ENCODE data around the gene BOC.

The BOC gene

GRCh38 chr3:113249601-113250000, 38.2 kb downstream of the BOC start:
- no peak for DNase-seq (ENCODE audit: low spot score)

- no peak for DNase-seq (ENCODE audit: low spot score)
Measured at GRCh38 chr3:113250566-113250965, 39.2 kb downstream of the BOC start.

- DNase-seq (ENCODE audit: low spot score): no peak
Measured at GRCh38 chr3:113251817-113252216, 40.5 kb downstream of the BOC start.

- DNase-seq (ENCODE audit: low spot score): no peak
Measured at GRCh38 chr3:113252553-113252952, 41.2 kb downstream of the BOC start.

GRCh38 chr3:113253702-113254101, 42.3 kb downstream of the BOC start:
- no peak for DNase-seq (ENCODE audit: low spot score)

GRCh38 chr3:113254171-113254947, 43.0 kb downstream of the BOC start:
- no peak for DNase-seq (ENCODE audit: low spot score)

GRCh38 chr3:113255100-113255853, 43.9 kb downstream of the BOC start:
- no peak for DNase-seq (ENCODE audit: low spot score)

GRCh38 chr3:113255854-113256615, 44.7 kb downstream of the BOC start:
- no peak for DNase-seq (ENCODE audit: low spot score)

- DNase-seq (ENCODE audit: low spot score): no peak
Measured at GRCh38 chr3:113258361-113258760, 47.0 kb downstream of the BOC start.

GRCh38 chr3:113259196-113259595, 47.8 kb downstream of the BOC start:
- DNase-seq (ENCODE audit: low spot score): no peak

- no peak for DNase-seq (ENCODE audit: low spot score)
Measured at GRCh38 chr3:113261063-113261625, 49.8 kb downstream of the BOC start.

GRCh38 chr3:113261626-113262303, 50.4 kb downstream of the BOC start:
- no peak for DNase-seq (ENCODE audit: low spot score)

- DNase-seq (ENCODE audit: low spot score): no peak
Measured at GRCh38 chr3:113262304-113262665, 50.9 kb downstream of the BOC start.

- no peak for DNase-seq (ENCODE audit: low spot score)
Measured at GRCh38 chr3:113263020-113263419, 51.7 kb downstream of the BOC start.

- DNase-seq (ENCODE audit: low spot score): no peak
Measured at GRCh38 chr3:113263778-113264177, 52.4 kb downstream of the BOC start.

GRCh38 chr3:113264283-113265131, 53.1 kb downstream of the BOC start:
- peak; percentile 88 for DNase-seq (ENCODE audit: low spot score)

- DNase-seq (ENCODE audit: low spot score): no peak
Measured at GRCh38 chr3:113265231-113265630, 53.9 kb downstream of the BOC start.

- DNase-seq (ENCODE audit: low spot score): no peak
Measured at GRCh38 chr3:113266738-113267137, 55.4 kb downstream of the BOC start.

GRCh38 chr3:113268311-113268710, 57.0 kb downstream of the BOC start:
- no peak for DNase-seq (ENCODE audit: low spot score)

GRCh38 chr3:113268942-113269341, 57.6 kb downstream of the BOC start:
- DNase-seq (ENCODE audit: low spot score): no peak

- DNase-seq (ENCODE audit: low spot score): no peak
Measured at GRCh38 chr3:113269661-113270060, 58.3 kb downstream of the BOC start.
